Neuronal stem cell (in vitro differentiated cells): Measurements from ENCODE around the gene GAGE10.
"Not testable (repeated sequence)": the region's sequence is repeated elsewhere in the genome, so short reads cannot be mapped to it uniquely, and the experiment has no call there.

ENCODE experiments used
- DNase-seq: peaks from one replicate; pipeline ENCODE4 v3.0.0-alpha.2; 2013; ENCODE audit warnings: low spot score
- H2AFZ ChIP-seq: one replicate; pipeline ENCODE4 v1.6.1; 2013; ENCODE audit warnings: mild to moderate bottlenecking, low read length, inconsistent platforms
- H2AK5ac ChIP-seq: 2 replicates; pipeline ENCODE4 v1.6.1; 2013; ENCODE audit warnings: low read depth, mild to moderate bottlenecking, inconsistent platforms, low read length, moderate library complexity, mixed read lengths
- H2BK120ac ChIP-seq: 2 replicates; pipeline ENCODE4 v1.6.1; 2013; ENCODE audit warnings: low read depth, mild to moderate bottlenecking, inconsistent platforms, low read length, moderate library complexity, mixed read lengths
- H2BK12ac ChIP-seq: one replicate; pipeline ENCODE4 v1.6.1; 2013; ENCODE audit warnings: low read length, inconsistent platforms
- H2BK15ac ChIP-seq: 2 replicates; pipeline ENCODE4 v1.6.1; 2013; ENCODE audit warnings: mild to moderate bottlenecking, low read length, inconsistent platforms, mixed read lengths
- H2BK5ac ChIP-seq: one replicate; pipeline ENCODE4 v1.6.1; 2013; ENCODE audit warnings: inconsistent platforms, mild to moderate bottlenecking, low read length, moderate library complexity
- H3K14ac ChIP-seq: one replicate; pipeline ENCODE4 v1.6.1; 2013; ENCODE audit warnings: low read length, inconsistent platforms
- H3K18ac ChIP-seq: 2 replicates; pipeline ENCODE4 v1.6.1; 2013; ENCODE audit warnings: low read length, inconsistent platforms
- H3K23ac ChIP-seq: 2 replicates; pipeline ENCODE4 v1.6.1; 2013; ENCODE audit warnings: low read depth, mild to moderate bottlenecking, mixed read lengths, low read length, inconsistent platforms; ENCODE audit not compliant: poor library complexity
- H3K27ac ChIP-seq: replicated peaks from 3 replicates; pipeline ENCODE4 v1.5.1; 2013; ENCODE audit warnings: low read length, inconsistent platforms
- H3K27me3 ChIP-seq, 3 experiments: 2 replicates each; pipeline ENCODE4 v1.6.1; 2013; ENCODE audit warnings: low read length in 3 of 3, mild to moderate bottlenecking in 2 of 3, inconsistent platforms in 1 of 3, low read depth in 1 of 3, mixed read lengths in 1 of 3, moderate library complexity in 1 of 3; ENCODE audit not compliant: control insufficient read depth in 3 of 3, insufficient read depth in 3 of 3
- H3K36me3 ChIP-seq, 2 donors: replicated peaks in 1 of 2; 2 replicates each; pipeline ENCODE4 v1.6.1; 2013; ENCODE audit warnings: low read length in 2 of 2; ENCODE audit not compliant: control insufficient read depth in 2 of 2, insufficient read depth in 2 of 2
- H3K4ac ChIP-seq: 2 replicates; pipeline ENCODE4 v1.6.1; 2013; ENCODE audit warnings: inconsistent platforms, mild to moderate bottlenecking, low read length, moderate library complexity
- H3K4me1 ChIP-seq, 2 donors: 1 replicate in 1 of 2; 2 replicates in 1 of 2; pipeline ENCODE4 v1.6.1; 2013; ENCODE audit warnings: low read length in 2 of 2, low read depth in 1 of 2; ENCODE audit not compliant: control insufficient read depth in 2 of 2, insufficient read depth in 1 of 2
- H3K4me2 ChIP-seq: one replicate; pipeline ENCODE4 v1.6.1; 2013; ENCODE audit warnings: mild to moderate bottlenecking, low read length, inconsistent platforms; ENCODE audit not compliant: insufficient read depth, poor library complexity, severe bottlenecking
- H3K4me3 ChIP-seq, 2 donors: 2 replicates each; pipeline ENCODE4 v1.5.1; 2013; ENCODE audit warnings: low read length in 2 of 2, mild to moderate bottlenecking in 2 of 2, inconsistent platforms in 1 of 2, moderate library complexity in 1 of 2
- H3K79me1 ChIP-seq: one replicate; pipeline ENCODE4 v1.6.1; 2013; ENCODE audit warnings: low read depth, mild to moderate bottlenecking, inconsistent platforms, low read length, moderate library complexity
- H3K9ac ChIP-seq: one replicate; pipeline ENCODE4 v1.6.1; 2013; ENCODE audit warnings: mild to moderate bottlenecking, low read depth, low read length, inconsistent platforms; ENCODE audit not compliant: poor library complexity
- H3K9me3 ChIP-seq, 2 donors: replicated peaks in 1 of 2; 2 replicates each; pipeline versions ENCODE3 to v1.6.1; 2013; ENCODE audit warnings: low read length in 2 of 2, mild to moderate bottlenecking in 2 of 2, inconsistent platforms in 1 of 2, low read depth in 1 of 2, mixed read lengths in 1 of 2, moderate library complexity in 1 of 2; ENCODE audit not compliant: control insufficient read depth in 2 of 2, insufficient read depth in 1 of 2
- H4K8ac ChIP-seq: one replicate; pipeline ENCODE4 v1.6.1; 2013; ENCODE audit warnings: low read depth, mild to moderate bottlenecking, inconsistent platforms, low read length, moderate library complexity
- H4K91ac ChIP-seq: one replicate; pipeline ENCODE4 v1.6.1; 2013; ENCODE audit warnings: low read length, low read depth, mild to moderate bottlenecking, inconsistent platforms; ENCODE audit not compliant: poor library complexity
- WGBS, 2 donors: extraction: QIAGEN DNeasy Blood & Tissue Kit; methylation state at CpG; one replicate each; pipeline ENCODE4 v1.1.7; 2013; ENCODE audit warnings: missing lambda C conversion rate in 2 of 2, mixed read lengths in 1 of 2; ENCODE audit not compliant: insufficient read length in 2 of 2, insufficient replicate concordance in 1 of 2; ENCODE audit errors: extremely low coverage in 2 of 2; 5-methylcytosine and 5-hydroxymethylcytosine counted together

The GAGE10 gene

GRCh38 chrX:49341449-49341848, 38.0 kb downstream of the GAGE10 start:
- not testable (repeated sequence) for H2BK120ac ChIP-seq, H3K23ac ChIP-seq, H2AK5ac ChIP-seq, H3K4me3 ChIP-seq, H2BK5ac ChIP-seq, H3K27me3 ChIP-seq, DNase-seq, H4K8ac ChIP-seq, H3K14ac ChIP-seq, H3K79me1 ChIP-seq, H3K4me1 ChIP-seq, H3K36me3 ChIP-seq, H3K4ac ChIP-seq, H2BK15ac ChIP-seq, H3K9ac ChIP-seq, H3K18ac ChIP-seq, H2BK12ac ChIP-seq, H3K27ac ChIP-seq, H3K9me3 ChIP-seq, H2AFZ ChIP-seq, H4K91ac ChIP-seq, H3K4me2 ChIP-seq
- no CpG with 5 or more reads among the region's 24 CpGs for WGBS, 2 donors

GRCh38 chrX:49344496-49345175, 41.2 kb downstream of the GAGE10 start:
- not testable (repeated sequence) for H4K8ac ChIP-seq, H2BK5ac ChIP-seq, H3K9ac ChIP-seq, H3K18ac ChIP-seq, H3K4me2 ChIP-seq, H3K79me1 ChIP-seq, H2AK5ac ChIP-seq, H3K4me1 ChIP-seq, H3K14ac ChIP-seq, H4K91ac ChIP-seq, H2BK120ac ChIP-seq, H3K27ac ChIP-seq, H2BK12ac ChIP-seq, H3K23ac ChIP-seq, DNase-seq, H2BK15ac ChIP-seq, H3K4me3 ChIP-seq, H3K4ac ChIP-seq, H2AFZ ChIP-seq, H3K36me3 ChIP-seq, H3K9me3 ChIP-seq, H3K27me3 ChIP-seq
- no CpG with 5 or more reads among the region's 15 CpGs for WGBS, 2 donors

GRCh38 chrX:49345402-49345801, 42.0 kb downstream of the GAGE10 start:
- H3K14ac ChIP-seq, H3K4ac ChIP-seq, H3K79me1 ChIP-seq, H2AK5ac ChIP-seq, H3K27ac ChIP-seq, H2AFZ ChIP-seq, H2BK5ac ChIP-seq, H3K36me3 ChIP-seq, H2BK12ac ChIP-seq, H2BK120ac ChIP-seq, H3K4me3 ChIP-seq, H3K4me1 ChIP-seq, H4K8ac ChIP-seq, H3K9ac ChIP-seq, H3K4me2 ChIP-seq, H2BK15ac ChIP-seq, H3K23ac ChIP-seq, H3K27me3 ChIP-seq, H3K9me3 ChIP-seq, H4K91ac ChIP-seq, DNase-seq, H3K18ac ChIP-seq: not testable (repeated sequence)
- no CpG with 5 or more reads among the region's 10 CpGs for WGBS, 2 donors

GRCh38 chrX:49346150-49346549, 42.7 kb downstream of the GAGE10 start:
- not testable (repeated sequence) for H3K4ac ChIP-seq, H3K27me3 ChIP-seq, DNase-seq, H2AK5ac ChIP-seq, H3K9me3 ChIP-seq, H3K79me1 ChIP-seq, H3K36me3 ChIP-seq, H3K9ac ChIP-seq, H4K8ac ChIP-seq, H3K4me1 ChIP-seq, H2BK15ac ChIP-seq, H4K91ac ChIP-seq, H2BK120ac ChIP-seq, H3K14ac ChIP-seq, H3K4me3 ChIP-seq, H3K23ac ChIP-seq, H2AFZ ChIP-seq, H2BK5ac ChIP-seq, H3K4me2 ChIP-seq, H3K27ac ChIP-seq, H3K18ac ChIP-seq, H2BK12ac ChIP-seq
- no CpG with 5 or more reads among the region's 11 CpGs for WGBS, 2 donors
